ENCODE results near the gene PEAR1. TPM values are rescaled to one million over a fixed set of nuclear protein-coding genes. Genes with fewer than 3 reads are reported as not detected.

PEAR1 gene
- total RNA-seq, 4 donors from 2014 or later, result 11.2 to 21.9 (median 14.4) TPM

DNA sequence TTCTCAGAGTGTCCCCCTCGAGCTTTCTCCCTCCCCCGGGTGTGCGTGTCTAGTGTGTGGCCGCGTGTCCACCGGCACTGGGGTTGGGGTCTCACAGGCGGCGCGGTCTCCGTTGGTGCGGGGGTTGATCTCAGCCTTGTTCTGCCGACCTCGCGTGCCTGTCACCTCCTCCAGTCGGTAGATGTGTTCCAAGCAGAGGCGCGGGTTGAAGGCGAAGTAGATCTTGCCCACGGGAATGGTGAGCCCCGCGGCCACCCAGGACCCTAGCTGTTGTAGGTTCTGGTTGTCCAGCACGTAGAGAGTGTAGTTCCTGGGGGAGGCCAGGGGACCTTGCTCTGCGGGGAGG lies 44.4 kb upstream of the PEAR1 start:
- 29 to 33% methylated on average over 7 to 21 of the region's 23 CpGs for WGBS, 2 donors

DNA sequence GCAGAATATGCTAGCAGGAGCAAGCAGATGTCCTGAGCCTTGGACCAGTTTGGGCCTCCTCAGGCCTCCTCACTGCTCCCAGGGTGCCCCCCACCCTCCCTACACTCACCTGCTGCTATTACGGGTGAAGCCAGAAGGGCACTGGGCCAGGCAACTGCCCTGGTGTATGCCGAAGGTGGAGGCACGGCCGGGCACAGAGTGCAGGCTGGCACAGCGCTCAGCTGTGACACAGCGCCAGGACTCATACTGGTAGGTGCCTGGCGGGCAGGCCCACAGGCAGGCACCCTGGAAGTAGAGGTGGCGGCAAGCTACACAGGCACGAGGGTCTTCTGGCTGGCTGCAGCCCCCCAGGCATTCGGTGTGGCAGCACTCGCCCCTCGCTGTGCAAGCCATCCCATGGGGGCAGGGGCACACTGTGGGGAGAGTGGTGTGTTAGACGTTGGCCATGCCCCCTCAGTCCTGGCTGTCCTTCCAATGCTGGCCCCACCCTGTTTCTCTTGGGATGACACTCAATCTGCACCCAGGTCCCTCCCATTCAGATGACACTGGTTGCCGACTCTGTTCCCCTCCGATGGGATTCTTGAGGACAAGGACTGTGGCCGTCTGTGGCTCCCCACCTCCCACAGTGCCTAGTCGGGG lies 41.6 kb upstream of the PEAR1 start:
- H3K27ac ChIP-seq, result no peak overlapping the region
- H3K4me1 ChIP-seq, result peaks cover 0 to 16% of the 10 kb centered on the region in 2 donors
- WGBS, 2 donors, result 33 to 50% methylated on average over 1 to 14 of the region's 17 CpGs
- DNase-seq, result peak; percentile 41 to 57
- no peak for TF ChIP-seq POLR2A (IDR thresholded peaks at IDR 0.05)
- TF ChIP-seq, protein P1, sequence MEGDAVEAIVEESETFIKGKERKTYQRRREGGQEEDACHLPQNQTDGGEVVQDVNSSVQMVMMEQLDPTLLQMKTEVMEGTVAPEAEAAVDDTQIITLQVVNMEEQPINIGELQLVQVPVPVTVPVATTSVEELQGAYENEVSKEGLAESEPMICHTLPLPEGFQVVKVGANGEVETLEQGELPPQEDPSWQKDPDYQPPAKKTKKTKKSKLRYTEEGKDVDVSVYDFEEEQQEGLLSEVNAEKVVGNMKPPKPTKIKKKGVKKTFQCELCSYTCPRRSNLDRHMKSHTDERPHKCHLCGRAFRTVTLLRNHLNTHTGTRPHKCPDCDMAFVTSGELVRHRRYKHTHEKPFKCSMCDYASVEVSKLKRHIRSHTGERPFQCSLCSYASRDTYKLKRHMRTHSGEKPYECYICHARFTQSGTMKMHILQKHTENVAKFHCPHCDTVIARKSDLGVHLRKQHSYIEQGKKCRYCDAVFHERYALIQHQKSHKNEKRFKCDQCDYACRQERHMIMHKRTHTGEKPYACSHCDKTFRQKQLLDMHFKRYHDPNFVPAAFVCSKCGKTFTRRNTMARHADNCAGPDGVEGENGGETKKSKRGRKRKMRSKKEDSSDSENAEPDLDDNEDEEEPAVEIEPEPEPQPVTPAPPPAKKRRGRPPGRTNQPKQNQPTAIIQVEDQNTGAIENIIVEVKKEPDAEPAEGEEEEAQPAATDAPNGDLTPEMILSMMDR (IDR thresholded peaks at IDR 0.05), result no peak
- H3K36me3 ChIP-seq, result no peaks in the 10 kb centered on the region
- intact Hi-C loops (cut with DNase I), result no loop called here
- no peaks in the 10 kb centered on the region for H3K9me3 ChIP-seq
- no peaks in the 10 kb centered on the region for H3K27me3 ChIP-seq
- no peak overlapping the region for H3K4me3 ChIP-seq (replicated peaks in 1 of 3)

More for the DNA sequence above, 44.4 kb upstream of the PEAR1 start:
- Histone ChIP-seq H3K4me1 (peaks cover 6 to 24% of the 10 kb centered on the region in 2 donors), H3K27ac (no peak overlapping the region), H3K27me3 (peaks cover 15% of the 10 kb centered on the region), H3K4me3 (replicated peaks in 1 of 3) (no peak overlapping the region), H3K36me3 (no peaks in the 10 kb centered on the region), H3K9me3 (no peaks in the 10 kb centered on the region)
- no peak for DNase-seq
- intact Hi-C loops (cut with DNase I), result no loop called here
- TF ChIP-seq, protein P1 (IDR thresholded peaks at IDR 0.05), result no peak
- no peak for TF ChIP-seq POLR2A (IDR thresholded peaks at IDR 0.05)

DNA sequence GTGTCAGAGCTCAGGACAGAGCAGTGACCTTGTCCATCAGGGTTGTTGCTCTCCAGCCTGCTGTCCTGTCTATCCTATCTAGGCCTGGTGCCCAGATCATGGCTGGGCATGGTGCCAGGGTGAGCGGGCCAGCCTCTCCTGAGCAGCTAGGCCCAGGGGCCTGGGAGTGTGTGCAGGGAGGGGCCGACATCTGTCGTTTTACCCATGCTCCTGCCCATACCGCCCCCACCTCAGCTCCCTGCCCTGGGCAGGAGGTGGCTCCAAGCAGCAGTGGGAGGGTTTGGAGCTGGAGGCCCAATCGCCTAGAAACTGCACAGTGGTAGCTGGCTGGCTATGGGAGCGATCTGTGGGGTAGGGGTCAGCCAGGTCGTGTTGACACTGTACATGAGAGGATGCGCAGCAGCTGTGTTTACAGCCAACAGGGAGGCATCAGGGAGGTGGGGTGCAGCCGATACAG lies 41.1 kb upstream of the PEAR1 start:
- WGBS, 2 donors, result 45 to 58% methylated on average over 7 of the region's 9 CpGs
- H3K9me3 ChIP-seq, result no peaks in the 10 kb centered on the region
- intact Hi-C loops (cut with DNase I), result no loop called here
- DNase-seq, result peak; percentile 87 to 91
- no peaks in the 10 kb centered on the region for H3K36me3 ChIP-seq
- no peak overlapping the region for H3K27ac ChIP-seq
- no peak for TF ChIP-seq POLR2A (IDR thresholded peaks at IDR 0.05)
- TF ChIP-seq, protein P1 (IDR thresholded peaks at IDR 0.05), result no peak
- no peaks in the 10 kb centered on the region for H3K27me3 ChIP-seq
- no peak overlapping the region for H3K4me3 ChIP-seq (replicated peaks in 1 of 3)
- H3K4me1 ChIP-seq, result peaks cover 0 to 16% of the 10 kb centered on the region in 2 donors

DNA sequence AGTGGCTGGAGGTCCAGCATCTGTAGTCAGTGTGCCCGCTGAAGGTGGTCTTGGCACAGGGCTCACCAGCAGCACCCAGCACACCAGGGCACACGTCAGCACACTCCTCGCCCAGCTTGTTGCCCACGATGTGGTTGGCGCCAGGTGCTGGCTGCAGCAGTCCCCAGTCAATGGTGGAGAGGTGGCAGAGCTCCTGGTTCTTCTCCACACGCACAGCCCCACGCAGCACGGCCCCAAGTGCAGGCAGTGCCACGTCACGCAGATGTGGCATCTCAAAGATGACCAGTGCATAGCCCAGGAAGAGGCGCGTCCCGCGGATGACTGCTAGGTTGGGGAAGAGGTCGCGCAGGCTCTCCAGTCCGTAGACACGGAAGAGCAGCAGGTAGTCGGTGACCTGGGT lies 39.8 kb upstream of the PEAR1 start:
- H3K36me3 ChIP-seq, result no peaks in the 10 kb centered on the region
- intact Hi-C loops (cut with DNase I), result no loop called here
- peaks cover 0 to 11% of the 10 kb centered on the region in 2 donors for H3K4me1 ChIP-seq
- H3K4me3 ChIP-seq (replicated peaks in 1 of 3), result no peak overlapping the region
- H3K27me3 ChIP-seq, result no peaks in the 10 kb centered on the region
- 95 to 96% methylated on average over 19 of the region's 19 CpGs for WGBS, 2 donors
- no peaks in the 10 kb centered on the region for H3K9me3 ChIP-seq
- DNase-seq, result no peak
- no peak overlapping the region for H3K27ac ChIP-seq
- TF ChIP-seq POLR2A (IDR thresholded peaks at IDR 0.05), result no peak
- TF ChIP-seq, protein P1 (IDR thresholded peaks at IDR 0.05), result no peak

DNA sequence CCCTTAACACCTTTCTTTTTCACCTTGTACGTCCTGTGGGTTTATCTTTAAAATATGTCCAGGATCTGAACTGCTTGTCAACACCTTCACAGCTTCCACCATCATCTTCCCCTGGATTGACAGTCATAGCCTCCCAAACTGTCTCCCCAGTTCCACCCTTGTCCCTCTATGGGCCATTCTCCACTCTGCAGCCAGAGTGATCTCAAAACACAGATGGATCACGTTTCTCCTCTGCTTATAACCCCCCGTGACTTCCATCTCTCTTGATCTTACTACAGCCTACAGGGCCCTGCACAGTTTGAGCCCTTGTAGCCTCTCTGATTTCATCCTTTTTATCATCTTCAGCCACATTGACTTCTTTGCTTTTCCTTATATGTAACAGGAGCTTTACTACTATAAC lies 38.9 kb upstream of the PEAR1 start:
- Histone ChIP-seq H3K27me3 (peaks cover 2% of the 10 kb centered on the region), H3K27ac (no peak overlapping the region), H3K36me3 (no peaks in the 10 kb centered on the region), H3K9me3 (no peaks in the 10 kb centered on the region), H3K4me1 (peaks cover 5 to 17% of the 10 kb centered on the region in 2 donors), H3K4me3 (replicated peaks in 1 of 3) (no peak overlapping the region)
- DNase-seq, result no peak
- intact Hi-C loops (cut with DNase I), result no loop called here
- 69 to 72% methylated on average over 3 of the region's 3 CpGs for WGBS, 2 donors
- TF ChIP-seq, protein P1 (IDR thresholded peaks at IDR 0.05), result no peak
- no peak for TF ChIP-seq POLR2A (IDR thresholded peaks at IDR 0.05)

All from thyroid gland (tissue), 4 donors.